HG02588 (cell line): ENCODE data around the gene DISP3.

Experiments
- ATAC-seq: cut with Tn5 transposase; IDR thresholded peaks from one replicate; pipeline ENCODE4 v1.9.1; 2021; ENCODE audit warnings: mild to moderate bottlenecking, moderate library complexity; ENCODE audit not compliant: unreplicated experiment

Gene DISP3

DNA sequence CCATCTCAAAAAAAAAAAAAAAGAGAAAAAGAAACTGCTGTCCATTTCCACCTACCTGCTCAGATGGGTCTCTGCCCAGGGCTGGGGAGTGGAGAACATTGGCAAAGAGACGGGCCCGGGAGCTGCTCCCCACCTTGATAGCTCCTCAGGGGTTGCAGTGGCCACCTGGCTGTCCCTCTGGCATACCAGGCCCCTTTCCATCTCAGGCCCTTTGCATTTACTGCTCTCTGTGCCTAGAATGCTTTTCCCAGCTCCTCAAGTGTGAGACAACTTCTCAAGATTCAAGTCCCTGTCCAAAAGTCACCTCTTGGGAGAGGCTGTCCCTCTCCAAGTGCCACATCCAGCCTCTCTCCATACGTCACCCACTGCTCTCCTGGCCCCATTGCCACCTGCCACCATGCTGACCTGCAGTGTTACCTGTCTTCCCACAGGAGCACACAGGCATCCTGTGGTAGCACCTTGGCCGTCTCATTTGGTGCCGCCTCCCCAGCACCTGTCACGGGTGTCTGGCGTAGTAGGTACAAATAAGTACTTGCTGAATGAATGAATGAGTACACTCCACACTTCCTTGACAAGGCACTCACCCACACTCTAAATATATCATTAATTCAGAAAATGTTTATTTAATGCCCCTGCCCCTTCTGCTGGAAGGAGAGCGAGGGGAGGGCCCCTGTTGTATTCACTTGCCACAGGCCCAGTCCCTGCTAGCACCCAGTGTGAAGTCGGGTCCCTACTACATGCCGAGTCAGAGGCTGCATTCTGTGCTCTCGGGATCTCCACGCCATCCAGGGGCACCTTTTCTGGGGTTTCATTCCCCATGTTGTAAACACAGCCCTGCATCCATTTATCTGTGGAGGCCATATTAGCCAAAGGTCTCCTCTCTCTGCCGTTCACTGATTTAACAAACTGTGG lies 48.8 kb downstream of the DISP3 start:
- ATAC-seq = no peak

- ATAC-seq = no peak
Observed at GRCh38 chr1:11528611-11529261, 49.8 kb downstream of the DISP3 start.

DNA sequence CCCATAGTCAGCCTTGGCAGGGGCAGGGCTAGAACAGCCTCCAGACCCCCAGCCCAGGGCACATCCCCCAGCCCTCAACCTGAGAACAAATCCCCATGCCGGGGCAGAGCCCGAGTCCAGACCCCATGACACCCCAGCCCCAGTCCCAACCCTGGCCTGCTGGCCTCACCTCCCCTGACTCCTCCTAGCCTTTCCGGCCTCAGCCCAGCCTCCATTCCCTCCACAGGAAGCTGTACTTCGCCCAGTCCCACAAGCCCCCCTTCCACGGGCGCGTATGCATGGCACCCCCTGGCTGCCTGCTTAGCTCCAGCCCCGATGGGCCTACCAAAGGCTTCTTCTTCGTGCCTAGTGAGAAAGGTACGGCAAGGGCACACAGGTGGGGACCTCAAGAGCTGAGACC lies 50.4 kb downstream of the DISP3 start:
- ATAC-seq = no peak

DNA sequence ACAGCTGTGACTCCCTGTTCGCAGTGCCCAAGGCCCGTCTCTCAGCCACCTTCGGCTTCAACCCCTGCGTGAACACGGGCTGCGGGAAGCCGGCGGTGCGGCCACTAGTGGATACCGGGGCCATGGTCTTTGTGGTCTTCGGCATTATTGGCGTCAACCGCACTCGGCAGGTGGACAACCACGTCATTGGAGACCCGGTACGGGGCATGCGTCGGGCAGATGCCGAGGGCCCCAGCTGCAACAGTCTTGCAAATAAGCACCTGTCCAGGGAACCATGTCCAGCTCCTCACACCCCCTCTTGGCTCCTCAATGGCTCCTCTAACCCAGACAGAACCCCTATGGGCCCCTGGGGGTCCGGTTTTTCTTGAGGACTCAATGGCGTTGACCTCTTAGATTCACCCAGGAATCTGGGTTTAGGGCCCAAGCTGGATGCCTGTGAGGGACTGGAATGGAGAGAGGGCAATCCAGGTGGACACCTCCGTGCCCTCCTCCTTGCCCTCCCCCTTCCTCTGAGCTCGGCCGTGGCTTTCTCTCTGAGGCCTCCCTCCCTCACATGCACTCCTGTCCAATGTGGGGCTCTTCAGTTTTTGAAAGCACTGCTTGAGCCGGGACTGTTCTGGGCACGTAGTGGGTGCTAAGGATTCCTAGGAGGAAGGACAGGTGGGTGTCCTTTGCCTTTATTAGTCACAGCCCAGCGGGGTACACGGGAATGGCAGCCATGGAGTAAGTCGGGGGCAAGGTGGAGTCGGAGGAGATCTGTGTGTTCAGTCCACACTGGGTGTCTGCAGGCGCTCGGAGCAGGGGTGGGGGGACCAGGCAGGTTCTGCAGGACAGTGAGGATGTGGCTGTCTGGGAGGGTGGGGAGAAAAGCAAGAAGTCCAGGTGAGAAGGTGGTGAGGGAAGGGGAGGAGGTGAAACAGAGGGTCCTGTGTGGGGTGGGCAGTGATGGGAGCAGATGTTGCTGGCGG lies 51.1 kb downstream of the DISP3 start:
- no peak for ATAC-seq

GRCh38 chr1:11530731-11531311 lies 51.9 kb downstream of the DISP3 start:
- no peak for ATAC-seq

DNA sequence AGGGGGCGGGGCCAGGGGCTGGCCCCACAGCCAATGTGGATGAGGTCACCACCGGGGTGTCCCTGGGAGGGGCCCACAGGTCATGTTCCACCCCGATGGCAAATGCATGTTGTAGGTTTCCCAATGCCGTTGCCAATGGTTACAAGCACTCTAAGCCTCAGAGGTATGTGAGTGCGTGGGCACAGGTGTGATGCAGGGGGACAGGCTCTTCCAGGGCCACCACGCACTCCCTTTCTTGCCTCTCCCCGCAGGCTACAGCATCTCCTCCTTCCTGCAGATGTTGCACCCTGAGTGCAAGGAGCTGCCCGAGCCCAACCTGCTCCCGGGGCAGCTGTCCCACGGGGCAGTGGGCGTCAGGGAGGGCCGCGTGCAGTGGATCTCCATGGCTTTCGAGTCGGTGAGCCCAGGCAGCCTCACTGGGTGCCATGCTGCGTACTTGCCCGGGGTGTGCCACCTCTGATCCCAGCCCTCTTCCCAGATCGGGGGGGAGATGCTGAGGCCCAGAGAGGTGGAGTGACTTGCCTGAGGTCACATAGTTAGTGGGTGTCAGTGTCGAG lies 52.4 kb downstream of the DISP3 start:
- ATAC-seq = no peak

GRCh38 chr1:11531943-11532342 lies 53.0 kb downstream of the DISP3 start:
- ATAC-seq = no peak

- no peak for ATAC-seq
Observed at GRCh38 chr1:11533790-11534787, 55.1 kb downstream of the DISP3 start.

DNA sequence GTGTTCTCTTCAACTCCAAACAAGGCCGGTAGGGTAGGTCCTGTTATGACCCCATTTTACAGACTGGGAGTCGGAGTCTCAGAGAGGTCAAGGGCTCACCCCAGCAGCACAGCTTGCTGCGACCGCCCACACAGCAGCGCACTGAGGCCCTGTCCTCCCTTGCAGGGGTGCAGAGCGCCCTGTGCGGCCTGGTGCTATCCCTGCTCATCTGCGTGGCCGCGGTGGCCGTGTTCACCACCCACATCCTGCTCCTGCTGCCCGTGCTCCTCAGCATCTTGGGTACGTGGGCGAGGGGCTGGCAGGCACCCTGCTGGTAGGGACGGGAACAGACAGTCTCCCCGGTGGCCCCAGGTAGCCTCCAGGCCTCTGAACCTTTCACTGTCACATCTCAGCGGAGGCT lies 55.9 kb downstream of the DISP3 start:
- no peak for ATAC-seq

- no peak for ATAC-seq
Observed at GRCh38 chr1:11535316-11535715, 56.4 kb downstream of the DISP3 start.

- ATAC-seq = no peak
Observed at GRCh38 chr1:11535761-11536572, 57.0 kb downstream of the DISP3 start.

DNA sequence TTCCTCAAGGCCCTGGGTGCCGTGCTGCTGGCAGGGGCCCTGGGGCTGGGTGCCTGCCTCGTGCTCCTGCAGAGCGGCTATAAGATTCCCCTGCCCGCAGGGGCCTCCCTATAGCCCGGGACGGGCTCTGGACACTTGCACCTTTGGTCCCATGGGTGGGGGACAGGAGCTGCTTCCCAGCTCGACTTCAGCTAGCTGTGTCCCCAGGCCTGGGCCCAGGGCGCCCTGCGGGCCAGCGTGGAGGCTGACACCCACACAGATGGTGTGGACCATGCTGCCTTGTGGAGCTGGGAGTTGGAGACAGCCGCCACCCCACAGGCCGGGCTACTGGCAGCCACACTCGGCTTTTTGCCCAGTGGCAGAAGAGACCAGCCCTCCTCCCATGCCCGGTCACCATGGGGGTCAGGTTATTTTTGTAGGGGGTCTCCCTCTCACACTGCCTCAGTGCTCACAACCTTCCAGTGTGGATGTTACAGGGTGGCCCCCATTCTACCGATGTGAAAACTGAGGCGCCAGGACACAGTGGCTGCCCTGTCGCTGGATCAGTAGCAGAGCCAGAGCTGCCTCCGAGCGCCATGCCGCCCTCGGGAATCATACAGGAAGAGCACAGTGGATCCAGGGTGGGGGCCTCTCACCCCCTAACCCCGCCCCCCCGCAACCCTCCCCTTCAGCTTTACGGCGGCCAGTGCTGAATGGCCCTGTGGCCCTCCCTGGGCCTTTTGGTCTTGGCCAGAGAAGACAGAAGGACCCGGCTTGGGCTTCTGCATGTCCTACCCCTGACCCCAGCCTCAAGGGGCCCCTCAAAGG lies 57.8 kb downstream of the DISP3 start:
- no peak for ATAC-seq

DNA sequence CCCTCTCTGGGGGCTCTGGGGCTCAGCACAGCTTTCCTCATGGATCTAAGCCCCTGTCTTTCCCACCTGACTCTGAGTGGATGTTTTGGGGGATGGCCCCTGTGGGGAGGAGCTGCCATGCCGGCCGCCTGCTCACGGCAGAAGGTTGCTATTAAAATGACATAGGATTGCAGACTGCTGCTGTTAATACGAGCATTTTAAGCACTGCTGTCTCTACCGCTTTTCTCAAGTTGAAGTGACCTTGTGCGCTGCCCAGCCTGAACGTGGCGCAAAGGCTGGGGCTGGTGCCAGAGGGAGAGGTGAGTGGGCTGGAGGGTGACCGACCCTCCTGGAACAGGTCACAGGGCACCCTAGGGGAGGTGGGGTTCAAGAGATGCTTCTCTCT lies 58.4 kb downstream of the DISP3 start:
- no peak for ATAC-seq

DNA sequence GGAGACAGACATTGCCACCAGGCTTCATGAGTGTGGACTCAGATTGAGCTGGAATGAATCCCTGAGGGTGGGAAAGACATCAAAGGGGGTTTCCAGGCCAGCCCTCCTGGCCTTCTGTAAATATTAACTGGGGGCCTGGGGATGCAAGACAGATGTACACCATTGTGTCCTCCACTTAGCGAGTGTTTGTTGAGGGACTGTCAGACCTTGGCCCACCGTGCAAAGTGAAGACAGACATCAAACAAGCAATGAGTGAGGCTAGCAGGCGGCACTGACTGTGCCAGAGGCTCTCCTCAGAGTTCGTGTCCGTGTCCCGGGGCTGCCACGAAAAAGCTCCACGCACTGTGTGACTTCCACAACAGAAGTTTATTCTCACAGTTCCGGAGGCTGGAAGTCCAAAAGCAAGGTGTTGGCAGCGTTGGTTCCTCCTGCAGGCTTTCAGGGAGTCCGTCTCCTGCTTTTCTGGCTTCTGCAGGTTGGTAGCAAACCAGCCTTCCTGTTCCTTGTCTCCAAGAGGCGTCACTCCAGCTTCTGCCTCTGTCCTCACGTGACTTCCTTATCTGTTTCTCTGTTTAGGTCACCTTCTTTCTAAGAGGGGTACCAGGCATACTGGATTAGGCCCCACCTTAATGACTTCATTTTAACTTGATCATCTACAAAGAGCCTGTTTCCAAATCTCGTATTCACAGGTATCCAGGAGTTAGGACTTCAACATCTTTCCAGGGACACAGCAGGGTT lies 59.1 kb downstream of the DISP3 start:
- ATAC-seq = no peak

GRCh38 chr1:11538886-11539285 lies 59.9 kb downstream of the DISP3 start:
- no peak for ATAC-seq

GRCh38 chr1:11539850-11540772 lies 61.2 kb downstream of the DISP3 start:
- no peak for ATAC-seq
